ENCODE data around the gene NEURL2.

Gene NEURL2

GRCh38 chr20:45918182-45918737, 27.3 kb upstream of the NEURL2 start:
- H3K4me1 ChIP-seq (ENCODE audit: control insufficient read depth in 1 of 2, insufficient read depth in 2 of 2, low read length in 2 of 2): peaks cover 5 to 19% of the 10 kb centered on the region in 2 donors
- H3K27ac ChIP-seq (ENCODE audit: low read length): peak overlapping the region; percentile 58
- H3K9me3 ChIP-seq (ENCODE audit: control insufficient read depth in 1 of 2, low read length in 2 of 2): no peaks in the 10 kb centered on the region
- no peaks in the 10 kb centered on the region for H3K36me3 ChIP-seq (ENCODE audit: control insufficient read depth in 1 of 2, insufficient read depth in 2 of 2, low read length in 2 of 2)
- no peak overlapping the region for H3K4me3 ChIP-seq (ENCODE audit: low read depth in 1 of 2, low read length in 2 of 2)
- H3K27me3 ChIP-seq (ENCODE audit: low read depth, low read length): no peaks in the 10 kb centered on the region

GRCh38 chr20:45917790-45918141, 26.8 kb upstream of the NEURL2 start:
- Histone ChIP-seq H3K36me3 (ENCODE audit: control insufficient read depth in 1 of 2, insufficient read depth in 2 of 2, low read length in 2 of 2) (no peaks in the 10 kb centered on the region), H3K27ac (ENCODE audit: low read length) (no peak overlapping the region), H3K4me3 (ENCODE audit: low read depth in 1 of 2, low read length in 2 of 2) (no peak overlapping the region), H3K4me1 (ENCODE audit: control insufficient read depth in 1 of 2, insufficient read depth in 2 of 2, low read length in 2 of 2) (peaks cover 5 to 19% of the 10 kb centered on the region in 2 donors), H3K27me3 (ENCODE audit: low read depth, low read length) (no peaks in the 10 kb centered on the region), H3K9me3 (ENCODE audit: control insufficient read depth in 1 of 2, low read length in 2 of 2) (no peaks in the 10 kb centered on the region)

- Histone ChIP-seq H3K9me3 (ENCODE audit: control insufficient read depth in 1 of 2, low read length in 2 of 2) (no peaks in the 10 kb centered on the region), H3K4me1 (ENCODE audit: control insufficient read depth in 1 of 2, insufficient read depth in 2 of 2, low read length in 2 of 2) (peaks cover 0 to 23% of the 10 kb centered on the region in 2 donors), H3K27ac (ENCODE audit: low read length) (no peak overlapping the region), H3K27me3 (ENCODE audit: low read depth, low read length) (no peaks in the 10 kb centered on the region), H3K4me3 (ENCODE audit: low read depth in 1 of 2, low read length in 2 of 2) (no peak overlapping the region), H3K36me3 (ENCODE audit: control insufficient read depth in 1 of 2, insufficient read depth in 2 of 2, low read length in 2 of 2) (no peaks in the 10 kb centered on the region)
Measured at GRCh38 chr20:45913116-45913515, 22.1 kb upstream of the NEURL2 start.

GRCh38 chr20:45912344-45912682, 21.3 kb upstream of the NEURL2 start:
- H3K9me3 ChIP-seq (ENCODE audit: control insufficient read depth in 1 of 2, low read length in 2 of 2): no peaks in the 10 kb centered on the region
- H3K36me3 ChIP-seq (ENCODE audit: control insufficient read depth in 1 of 2, insufficient read depth in 2 of 2, low read length in 2 of 2): peaks cover 0 to 4% of the 10 kb centered on the region in 2 donors
- no peaks in the 10 kb centered on the region for H3K27me3 ChIP-seq (ENCODE audit: low read depth, low read length)
- H3K4me3 ChIP-seq (ENCODE audit: low read depth in 1 of 2, low read length in 2 of 2): peak overlapping the region; percentile 72 to 84
- no peak overlapping the region for H3K27ac ChIP-seq (ENCODE audit: low read length)
- peaks cover 0 to 17% of the 10 kb centered on the region in 2 donors for H3K4me1 ChIP-seq (ENCODE audit: control insufficient read depth in 1 of 2, insufficient read depth in 2 of 2, low read length in 2 of 2)

GRCh38 chr20:45911486-45912343, 20.7 kb upstream of the NEURL2 start, which contains the start of gene PLTP:
TSS of gene PLTP (minus strand) at chr20:45912155. CDS start at chr20:45911452, 703 bp downstream.
- Histone ChIP-seq H3K27ac (ENCODE audit: low read length) (peak within 1 kb of the TSS; percentile 67), H3K36me3 (ENCODE audit: control insufficient read depth in 1 of 2, insufficient read depth in 2 of 2, low read length in 2 of 2) (peaks cover 0 to 7% of the 10 kb centered on the region in 2 donors), H3K9me3 (ENCODE audit: control insufficient read depth in 1 of 2, low read length in 2 of 2) (no peaks in the 10 kb centered on the region), H3K4me3 (ENCODE audit: low read depth in 1 of 2, low read length in 2 of 2) (peak within 1 kb of the TSS; percentile 72 to 84), H3K27me3 (ENCODE audit: low read depth, low read length) (no peaks in the 10 kb centered on the region), H3K4me1 (ENCODE audit: control insufficient read depth in 1 of 2, insufficient read depth in 2 of 2, low read length in 2 of 2) (peaks cover 0 to 17% of the 10 kb centered on the region in 2 donors)

- Histone ChIP-seq H3K27ac (ENCODE audit: low read length) (peak overlapping the region; percentile 67), H3K9me3 (ENCODE audit: control insufficient read depth in 1 of 2, low read length in 2 of 2) (no peaks in the 10 kb centered on the region), H3K27me3 (ENCODE audit: low read depth, low read length) (no peaks in the 10 kb centered on the region), H3K36me3 (ENCODE audit: control insufficient read depth in 1 of 2, insufficient read depth in 2 of 2, low read length in 2 of 2) (peaks cover 4 to 7% of the 10 kb centered on the region in 2 donors), H3K4me1 (ENCODE audit: control insufficient read depth in 1 of 2, insufficient read depth in 2 of 2, low read length in 2 of 2) (peaks cover 0 to 17% of the 10 kb centered on the region in 2 donors), H3K4me3 (ENCODE audit: low read depth in 1 of 2, low read length in 2 of 2) (peak overlapping the region; percentile 72 to 84)
Measured at GRCh38 chr20:45910670-45911485, 19.9 kb upstream of the NEURL2 start.

GRCh38 chr20:45909817-45910669, 19.0 kb upstream of the NEURL2 start:
- H3K9me3 ChIP-seq (ENCODE audit: control insufficient read depth in 1 of 2, low read length in 2 of 2): no peaks in the 10 kb centered on the region
- peak overlapping the region in 1 of 2 donors; percentile 84 for H3K4me3 ChIP-seq (ENCODE audit: low read depth in 1 of 2, low read length in 2 of 2)
- H3K36me3 ChIP-seq (ENCODE audit: control insufficient read depth in 1 of 2, insufficient read depth in 2 of 2, low read length in 2 of 2): peaks cover 10 to 14% of the 10 kb centered on the region in 2 donors
- no peak overlapping the region for H3K27ac ChIP-seq (ENCODE audit: low read length)
- peaks cover 0 to 17% of the 10 kb centered on the region in 2 donors for H3K4me1 ChIP-seq (ENCODE audit: control insufficient read depth in 1 of 2, insufficient read depth in 2 of 2, low read length in 2 of 2)
- no peaks in the 10 kb centered on the region for H3K27me3 ChIP-seq (ENCODE audit: low read depth, low read length)

GRCh38 chr20:45909336-45909808, 18.4 kb upstream of the NEURL2 start:
- Histone ChIP-seq H3K4me1 (ENCODE audit: control insufficient read depth in 1 of 2, insufficient read depth in 2 of 2, low read length in 2 of 2) (peaks cover 0 to 17% of the 10 kb centered on the region in 2 donors), H3K36me3 (ENCODE audit: control insufficient read depth in 1 of 2, insufficient read depth in 2 of 2, low read length in 2 of 2) (peaks cover 10 to 20% of the 10 kb centered on the region in 2 donors), H3K4me3 (ENCODE audit: low read depth in 1 of 2, low read length in 2 of 2) (no peak overlapping the region), H3K27me3 (ENCODE audit: low read depth, low read length) (no peaks in the 10 kb centered on the region), H3K9me3 (ENCODE audit: control insufficient read depth in 1 of 2, low read length in 2 of 2) (no peaks in the 10 kb centered on the region), H3K27ac (ENCODE audit: low read length) (no peak overlapping the region)

- H3K4me3 ChIP-seq (ENCODE audit: low read depth in 1 of 2, low read length in 2 of 2): no peak overlapping the region
- H3K27me3 ChIP-seq (ENCODE audit: low read depth, low read length): no peaks in the 10 kb centered on the region
- no peak overlapping the region for H3K27ac ChIP-seq (ENCODE audit: low read length)
- no peaks in the 10 kb centered on the region for H3K9me3 ChIP-seq (ENCODE audit: control insufficient read depth in 1 of 2, low read length in 2 of 2)
- H3K4me1 ChIP-seq (ENCODE audit: control insufficient read depth in 1 of 2, insufficient read depth in 2 of 2, low read length in 2 of 2): peaks cover 0 to 17% of the 10 kb centered on the region in 2 donors
- peaks cover 10 to 20% of the 10 kb centered on the region in 2 donors for H3K36me3 ChIP-seq (ENCODE audit: control insufficient read depth in 1 of 2, insufficient read depth in 2 of 2, low read length in 2 of 2)
Measured at GRCh38 chr20:45908084-45908483, 17.1 kb upstream of the NEURL2 start.

GRCh38 chr20:45907219-45907948, 16.4 kb upstream of the NEURL2 start:
- Histone ChIP-seq H3K27me3 (ENCODE audit: low read depth, low read length) (no peaks in the 10 kb centered on the region), H3K36me3 (ENCODE audit: control insufficient read depth in 1 of 2, insufficient read depth in 2 of 2, low read length in 2 of 2) (peaks cover 10 to 22% of the 10 kb centered on the region in 2 donors), H3K9me3 (ENCODE audit: control insufficient read depth in 1 of 2, low read length in 2 of 2) (no peaks in the 10 kb centered on the region), H3K27ac (ENCODE audit: low read length) (no peak overlapping the region), H3K4me3 (ENCODE audit: low read depth in 1 of 2, low read length in 2 of 2) (no peak overlapping the region), H3K4me1 (ENCODE audit: control insufficient read depth in 1 of 2, insufficient read depth in 2 of 2, low read length in 2 of 2) (peaks cover 0 to 13% of the 10 kb centered on the region in 2 donors)

All from muscle layer of duodenum (tissue), 2 donors.